Transverse colon (tissue), 4 donors: ENCODE measurements around the gene PTGR3.

Experiments used
- CTCF ChIP-seq, 5 experiments: fragments of 200-600 bp in 3 of 5; fragments of 450-650 bp in 2 of 5; sonication (generic) in 3 of 5; IDR thresholded peaks; 1 replicate in 2 of 5; 2 replicates in 3 of 5; pipeline ENCODE4 v1.5.1; 2016 to 2017; ENCODE audit warnings: antibody characterized with exemption in 5 of 5, inconsistent platforms in 3 of 5, mild to moderate bottlenecking in 2 of 5, moderate library complexity in 1 of 5
- EP300 ChIP-seq: sonication (generic); formaldehyde crosslinking; IDR thresholded peaks from one replicate; pipeline ENCODE4 v1.6.1; 2017; ENCODE audit warnings: antibody characterized with exemption, low read depth
- POLR2A ChIP-seq: fragments of 450-650 bp; IDR thresholded peaks from one replicate; pipeline ENCODE4 v1.6.1; 2016; ENCODE audit warnings: antibody characterized with exemption, mild to moderate bottlenecking, moderate library complexity
- POLR2AphosphoS5 ChIP-seq, 3 donors: sonication (generic); formaldehyde crosslinking; IDR thresholded peaks; one replicate each; pipeline ENCODE4 v1.6.1; 2016; ENCODE audit warnings: antibody characterized with exemption in 3 of 3

GRCh38 chr18:75173125-75173432, 35.9 kb downstream of the PTGR3 start:
- TF ChIP-seq POLR2A (no peak), CTCF (IDR thresholded peaks at IDR 0.05) (no peak), POLR2AphosphoS5 (IDR thresholded peaks at IDR 0.05) (no peak), EP300 (no peak)
